SU-DHL-6 (cell line): ENCODE measurements around the gene ALX4.

Source experiments
- H2AFZ ChIP-seq: fragments of 200-600 bp; sonication (generic); 2 replicates; pipeline ENCODE4 v1.6.1; 2014; ENCODE audit warnings: low read depth, mild to moderate bottlenecking, moderate library complexity, mixed read lengths, antibody characterized with exemption, low read length; ENCODE audit not compliant: severe bottlenecking
- H3F3A ChIP-seq: fragments of 200-600 bp; shearing (Covaris generic); 2 replicates; pipeline ENCODE4 v1.6.0; 2016; ENCODE audit warnings: antibody characterized with exemption, mild to moderate bottlenecking; ENCODE audit not compliant: insufficient read depth
- H3K27ac ChIP-seq: fragments of 200-600 bp; sonication (generic); 2 replicates; pipeline ENCODE4 v1.5.1; 2016; ENCODE audit warnings: low read depth, mild to moderate bottlenecking, low read length, moderate library complexity, mixed read lengths
- H3K27me3 ChIP-seq: fragments of 200-600 bp; sonication (generic), shearing (Covaris generic); 2 replicates; pipeline ENCODE4 v1.6.0; 2014; ENCODE audit warnings: mild to moderate bottlenecking, low read length
- H3K36me3 ChIP-seq: fragments of 200-600 bp; sonication (generic); 2 replicates; pipeline ENCODE4 v1.6.1; 2014; ENCODE audit warnings: mild to moderate bottlenecking, low read length, mixed read lengths
- H3K4me2 ChIP-seq: fragments of 300-600, 200-600 bp; shearing (Covaris generic), sonication (generic); 2 replicates; pipeline ENCODE4 v1.6.0; 2014; ENCODE audit warnings: low read length, low read depth, mild to moderate bottlenecking; ENCODE audit not compliant: poor library complexity, severe bottlenecking
- H3K4me3 ChIP-seq: fragments of 200-600 bp; sonication (generic); 2 replicates; pipeline ENCODE4 v1.5.1; 2014; ENCODE audit warnings: antibody characterized with exemption, low read length, mild to moderate bottlenecking, mixed read lengths; ENCODE audit not compliant: insufficient read depth, poor library complexity, severe bottlenecking
- H3K79me2 ChIP-seq: fragments of 200-600 bp; sonication (generic); 2 replicates; pipeline ENCODE4 v1.6.1; 2014; ENCODE audit warnings: mild to moderate bottlenecking, low read length, moderate library complexity; ENCODE audit not compliant: insufficient read depth
- H3K9ac ChIP-seq: fragments of 200-600 bp; sonication (generic); 2 replicates; pipeline ENCODE4 v1.7.0; 2014; ENCODE audit warnings: mild to moderate bottlenecking, low read length
- H3K9me2 ChIP-seq: fragments of 200-600 bp; sonication (generic); replicated peaks from 2 replicates; pipeline ENCODE4 v1.6.1; 2014; ENCODE audit warnings: low read length; ENCODE audit not compliant: insufficient read depth
- H3K9me3 ChIP-seq: fragments of 200-600 bp; sonication (generic); 2 replicates; pipeline ENCODE4 v1.6.1; 2014; ENCODE audit warnings: low read length, mixed read lengths; ENCODE audit not compliant: insufficient read depth
- H4K20me1 ChIP-seq: fragments of 200-600 bp; sonication (generic); 2 replicates; pipeline ENCODE4 v1.6.1; 2014; ENCODE audit warnings: low read depth, mild to moderate bottlenecking, antibody characterized with exemption, low read length, moderate library complexity, mixed read lengths
- EZH2phosphoT487 ChIP-seq: fragments of 200-600 bp; sonication (generic), shearing (Covaris generic); conservative IDR thresholded peaks from 2 replicates; pipeline ENCODE4 v1.6.1; 2018; ENCODE audit warnings: mild to moderate bottlenecking, antibody characterized with exemption, low read length, moderate library complexity, mixed read lengths
- TF ChIP-seq, protein P1 (sequence below): fragments of 200-600 bp; sonication (generic); IDR thresholded peaks from one replicate; pipeline ENCODE4 v1.5.1; 2017; ENCODE audit warnings: antibody characterized with exemption, mild to moderate bottlenecking, low read length, moderate library complexity; ENCODE audit not compliant: insufficient read depth, poor library complexity, severe bottlenecking

The ALX4 gene

DNA sequence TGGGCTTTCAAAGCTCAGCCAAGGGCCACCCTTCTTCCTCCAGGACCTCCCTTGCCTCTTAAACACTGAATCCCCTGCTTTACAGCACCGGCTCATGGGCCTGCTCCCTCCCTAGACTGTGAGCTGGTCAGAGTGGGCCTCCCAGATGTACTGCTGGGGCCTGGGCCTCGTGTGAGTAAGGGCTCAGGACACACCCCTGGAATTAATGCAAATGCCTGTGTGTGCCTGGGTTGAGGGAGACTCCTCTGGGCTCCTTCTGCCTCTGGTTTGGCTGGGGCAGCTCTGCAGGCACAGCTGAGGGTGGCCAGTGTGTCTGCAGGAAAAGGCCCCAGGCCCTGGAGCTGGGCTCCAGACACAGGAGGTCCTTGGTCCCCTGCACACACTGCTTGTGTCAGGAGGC, 24.2 kb downstream of the ALX4 start:
- Histone ChIP-seq H3K79me2 (no peaks in the 10 kb centered on the region), H3K27ac (no peak overlapping the region), H3K27me3 (no peaks in the 10 kb centered on the region), H3K9ac (no peak overlapping the region), H3F3A (no peaks in the 10 kb centered on the region), H4K20me1 (no peaks in the 10 kb centered on the region), H3K4me2 (no peak overlapping the region), H3K36me3 (no peaks in the 10 kb centered on the region), H3K9me3 (no peaks in the 10 kb centered on the region), H3K4me3 (no peak overlapping the region), H2AFZ (no peak overlapping the region), H3K9me2 (no peaks in the 10 kb centered on the region)
- no peak for TF ChIP-seq EZH2phosphoT487
- TF ChIP-seq, protein P1, sequence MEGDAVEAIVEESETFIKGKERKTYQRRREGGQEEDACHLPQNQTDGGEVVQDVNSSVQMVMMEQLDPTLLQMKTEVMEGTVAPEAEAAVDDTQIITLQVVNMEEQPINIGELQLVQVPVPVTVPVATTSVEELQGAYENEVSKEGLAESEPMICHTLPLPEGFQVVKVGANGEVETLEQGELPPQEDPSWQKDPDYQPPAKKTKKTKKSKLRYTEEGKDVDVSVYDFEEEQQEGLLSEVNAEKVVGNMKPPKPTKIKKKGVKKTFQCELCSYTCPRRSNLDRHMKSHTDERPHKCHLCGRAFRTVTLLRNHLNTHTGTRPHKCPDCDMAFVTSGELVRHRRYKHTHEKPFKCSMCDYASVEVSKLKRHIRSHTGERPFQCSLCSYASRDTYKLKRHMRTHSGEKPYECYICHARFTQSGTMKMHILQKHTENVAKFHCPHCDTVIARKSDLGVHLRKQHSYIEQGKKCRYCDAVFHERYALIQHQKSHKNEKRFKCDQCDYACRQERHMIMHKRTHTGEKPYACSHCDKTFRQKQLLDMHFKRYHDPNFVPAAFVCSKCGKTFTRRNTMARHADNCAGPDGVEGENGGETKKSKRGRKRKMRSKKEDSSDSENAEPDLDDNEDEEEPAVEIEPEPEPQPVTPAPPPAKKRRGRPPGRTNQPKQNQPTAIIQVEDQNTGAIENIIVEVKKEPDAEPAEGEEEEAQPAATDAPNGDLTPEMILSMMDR, result no peak

DNA sequence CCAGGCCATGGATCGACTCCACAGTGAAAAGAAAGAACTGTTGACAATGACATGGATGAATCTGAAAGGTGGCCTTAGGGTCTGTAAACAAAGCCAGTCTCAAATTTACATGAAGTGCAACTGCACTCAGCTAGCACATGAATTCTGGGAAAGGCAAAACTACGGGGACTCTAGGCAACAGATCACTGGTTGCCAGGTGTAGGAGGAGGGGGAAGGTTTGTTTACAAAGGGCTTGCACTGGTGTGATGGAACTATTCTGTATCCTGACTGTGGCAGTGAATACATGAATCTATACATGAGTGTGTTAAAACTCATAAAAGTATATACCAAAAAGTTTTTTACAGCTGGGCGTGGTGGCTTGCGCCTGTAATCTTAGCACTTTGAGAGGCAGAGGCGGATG, 27.3 kb downstream of the ALX4 start:
- H3K9ac ChIP-seq, result no peak overlapping the region
- H3K4me2 ChIP-seq, result no peak overlapping the region
- no peak overlapping the region for H2AFZ ChIP-seq
- no peak overlapping the region for H3K4me3 ChIP-seq
- H3K36me3 ChIP-seq, result no peaks in the 10 kb centered on the region
- H3K79me2 ChIP-seq, result no peaks in the 10 kb centered on the region
- H4K20me1 ChIP-seq, result no peaks in the 10 kb centered on the region
- no peak overlapping the region for H3K27ac ChIP-seq
- TF ChIP-seq, protein P1, result no peak
- no peak for TF ChIP-seq EZH2phosphoT487
- no peaks in the 10 kb centered on the region for H3F3A ChIP-seq
- H3K27me3 ChIP-seq, result no peaks in the 10 kb centered on the region
- H3K9me2 ChIP-seq, result no peaks in the 10 kb centered on the region
- H3K9me3 ChIP-seq, result no peaks in the 10 kb centered on the region

DNA sequence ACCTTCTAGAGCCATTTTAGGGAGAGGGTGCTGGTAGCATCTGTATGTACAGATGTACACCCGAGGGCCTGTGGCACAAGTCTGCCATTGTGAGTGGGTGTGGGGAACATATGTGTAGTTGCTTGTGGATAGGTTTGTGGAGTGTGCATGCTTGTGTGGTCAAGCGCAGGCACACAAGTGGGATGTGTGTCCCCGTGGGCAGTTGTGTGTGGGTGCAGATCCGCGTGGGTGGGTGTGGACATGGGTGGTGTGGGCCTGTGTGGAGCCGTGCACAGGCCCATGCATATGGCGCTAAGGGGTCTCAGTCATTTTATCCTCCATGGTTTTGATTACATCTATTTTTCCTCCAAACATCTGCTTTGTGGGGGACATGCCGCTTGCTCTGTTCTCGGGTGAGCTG, 28.8 kb downstream of the ALX4 start:
- Histone ChIP-seq H3K9me3 (no peaks in the 10 kb centered on the region), H3K27ac (no peak overlapping the region), H3K4me3 (no peak overlapping the region), H3F3A (no peaks in the 10 kb centered on the region), H4K20me1 (no peaks in the 10 kb centered on the region), H2AFZ (no peak overlapping the region), H3K27me3 (no peaks in the 10 kb centered on the region), H3K79me2 (no peaks in the 10 kb centered on the region), H3K36me3 (no peaks in the 10 kb centered on the region), H3K9ac (no peak overlapping the region), H3K4me2 (no peak overlapping the region), H3K9me2 (no peaks in the 10 kb centered on the region)
- no peak for TF ChIP-seq EZH2phosphoT487
- TF ChIP-seq, protein P1, result no peak

DNA sequence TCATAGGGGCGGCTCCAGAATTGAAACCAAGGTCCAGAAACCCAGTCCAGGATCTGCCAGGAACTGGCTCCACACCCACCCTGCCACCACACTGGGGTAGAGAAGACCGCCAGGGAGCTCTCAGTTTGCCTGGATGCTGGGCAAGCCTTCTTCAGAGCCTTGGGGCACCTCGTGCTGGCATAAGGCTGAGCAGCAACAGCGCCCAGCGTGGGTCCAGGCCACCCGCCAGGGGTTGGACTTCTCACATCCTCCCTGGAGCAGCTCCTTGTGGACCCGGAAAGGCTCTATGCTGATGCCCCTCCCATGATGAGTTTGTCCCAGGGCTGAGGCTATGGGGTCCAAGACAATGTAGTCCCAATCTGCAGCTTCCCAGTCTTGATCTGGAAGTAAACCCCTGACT, 29.7 kb downstream of the ALX4 start:
- Histone ChIP-seq H3K9ac (no peak overlapping the region), H3K27me3 (no peaks in the 10 kb centered on the region), H3K79me2 (no peaks in the 10 kb centered on the region), H3K4me2 (no peak overlapping the region), H4K20me1 (no peaks in the 10 kb centered on the region), H3K27ac (no peak overlapping the region), H3K4me3 (no peak overlapping the region), H3K36me3 (no peaks in the 10 kb centered on the region), H3K9me3 (no peaks in the 10 kb centered on the region), H2AFZ (no peak overlapping the region), H3F3A (no peaks in the 10 kb centered on the region), H3K9me2 (no peaks in the 10 kb centered on the region)
- TF ChIP-seq, protein P1, result no peak
- TF ChIP-seq EZH2phosphoT487, result no peak
